GM12878 (cell line): ENCODE measurements around the gene TXLNB.

ENCODE experiments used
- HDAC2 ChIP-seq: fragments of 200-600 bp; sonication (generic); IDR thresholded peaks from 2 replicates; pipeline ENCODE4 v1.6.1; 2017
- SMAD1 ChIP-seq: fragments of 450-650 bp; IDR thresholded peaks from 2 replicates; pipeline ENCODE4 v1.6.1; 2018; ENCODE audit warnings: mild to moderate bottlenecking, low read depth; ENCODE audit not compliant: partially characterized antibody
- TAF1 ChIP-seq: IDR thresholded peaks from 2 replicates; pipeline ENCODE4 v1.6.1; 2011; ENCODE audit warnings: mild to moderate bottlenecking, low read depth, low read length, borderline replicate concordance

GRCh38 chr6:139254196-139254595 lies 37.6 kb downstream of the TXLNB start:
- no peak for TF ChIP-seq HDAC2
- no peak for TF ChIP-seq TAF1
- TF ChIP-seq SMAD1, result no peak
